ENCODE results near the gene ECI1. TPM values are rescaled to one million over a fixed set of nuclear protein-coding genes. Genes with fewer than 3 reads are reported as not detected.

Gene ECI1
- polyA plus RNA-seq, 3 donors = 29.9 to 74.5 (median 52.3) TPM

DNA sequence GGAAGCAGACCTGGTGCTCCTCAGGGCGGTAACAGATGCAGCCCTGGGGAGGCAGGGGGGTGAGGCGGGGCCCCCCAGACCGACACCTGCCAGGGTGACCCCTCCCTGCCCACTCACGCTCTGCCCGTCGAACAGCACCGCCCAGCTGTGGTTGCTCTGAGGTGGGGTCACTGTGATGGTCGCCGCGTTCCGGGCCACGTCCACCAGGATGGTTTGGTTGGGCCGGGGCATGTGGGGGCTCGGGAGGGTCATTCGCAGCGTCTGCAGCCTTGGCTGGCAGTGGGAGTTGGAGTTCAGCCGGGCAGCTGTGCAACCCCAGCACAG, 41.4 kb downstream of the ECI1 start:
- Histone ChIP-seq H3K4me2 (replicated peaks; ENCODE audit: extremely low read depth, low read length, poor library complexity, severe bottlenecking) (no peak overlapping the region), H3K4me3 (replicated peaks in 1 of 3; ENCODE audit: low read depth in 2 of 3, low read length in 3 of 3) (no peak overlapping the region), H3K9ac (ENCODE audit: insufficient read depth, low read length, poor library complexity, severe bottlenecking) (no peak overlapping the region), H3K9me3 (replicated peaks in 1 of 2; ENCODE audit: control insufficient read depth in 1 of 2, insufficient read depth in 1 of 2, low read length in 2 of 2) (no peaks in the 10 kb centered on the region), H4K20me1 (ENCODE audit: insufficient read depth, low read length) (peaks cover 47% of the 10 kb centered on the region), H3K79me2 (ENCODE audit: insufficient read depth, low read length) (peaks cover 47% of the 10 kb centered on the region), H3K36me3 (replicated peaks in 1 of 2; ENCODE audit: control insufficient read depth in 1 of 2, insufficient read depth in 2 of 2, low read length in 2 of 2) (peaks cover 29 to 38% of the 10 kb centered on the region in 2 donors), H3K27me3 (ENCODE audit: control insufficient read depth in 2 of 2, insufficient read depth in 2 of 2, low read length in 2 of 2) (no peaks in the 10 kb centered on the region), H3K27ac (ENCODE audit: low read depth in 1 of 2, low read length in 2 of 2) (no peak overlapping the region), H3K4me1 (ENCODE audit: control insufficient read depth in 1 of 2, insufficient read depth in 2 of 2, low read length in 2 of 2) (peaks cover 38 to 46% of the 10 kb centered on the region in 2 donors), H2AFZ (ENCODE audit: insufficient read depth, low read depth, low read length, poor library complexity, severe bottlenecking) (no peak overlapping the region)
- Mint-ChIP-seq H3K4me3 (no peak overlapping the region), H3K36me3 (peaks cover 23 to 43% of the 10 kb centered on the region in 2 donors), H3K9me3 (peaks cover 0 to 2% (median 0%) of the 10 kb centered on the region in 7 donors), H3K4me1 (peaks cover 40% of the 10 kb centered on the region), H3K27me3 (ENCODE audit: low read depth in 3 of 3) (peaks cover 0 to 4% (median 0%) of the 10 kb centered on the region in 3 donors), H3K27ac (no peak overlapping the region)
- TF ChIP-seq, protein P1, sequence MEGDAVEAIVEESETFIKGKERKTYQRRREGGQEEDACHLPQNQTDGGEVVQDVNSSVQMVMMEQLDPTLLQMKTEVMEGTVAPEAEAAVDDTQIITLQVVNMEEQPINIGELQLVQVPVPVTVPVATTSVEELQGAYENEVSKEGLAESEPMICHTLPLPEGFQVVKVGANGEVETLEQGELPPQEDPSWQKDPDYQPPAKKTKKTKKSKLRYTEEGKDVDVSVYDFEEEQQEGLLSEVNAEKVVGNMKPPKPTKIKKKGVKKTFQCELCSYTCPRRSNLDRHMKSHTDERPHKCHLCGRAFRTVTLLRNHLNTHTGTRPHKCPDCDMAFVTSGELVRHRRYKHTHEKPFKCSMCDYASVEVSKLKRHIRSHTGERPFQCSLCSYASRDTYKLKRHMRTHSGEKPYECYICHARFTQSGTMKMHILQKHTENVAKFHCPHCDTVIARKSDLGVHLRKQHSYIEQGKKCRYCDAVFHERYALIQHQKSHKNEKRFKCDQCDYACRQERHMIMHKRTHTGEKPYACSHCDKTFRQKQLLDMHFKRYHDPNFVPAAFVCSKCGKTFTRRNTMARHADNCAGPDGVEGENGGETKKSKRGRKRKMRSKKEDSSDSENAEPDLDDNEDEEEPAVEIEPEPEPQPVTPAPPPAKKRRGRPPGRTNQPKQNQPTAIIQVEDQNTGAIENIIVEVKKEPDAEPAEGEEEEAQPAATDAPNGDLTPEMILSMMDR (IDR thresholded peaks at IDR 0.05) = no peak
- DNase-seq = no peak
- WGBS (ENCODE audit: insufficient coverage) = 97% methylated on average over 17 of the region's 17 CpGs
- intact Hi-C loops (cut with micrococcal nuclease) = no loop called here

DNA sequence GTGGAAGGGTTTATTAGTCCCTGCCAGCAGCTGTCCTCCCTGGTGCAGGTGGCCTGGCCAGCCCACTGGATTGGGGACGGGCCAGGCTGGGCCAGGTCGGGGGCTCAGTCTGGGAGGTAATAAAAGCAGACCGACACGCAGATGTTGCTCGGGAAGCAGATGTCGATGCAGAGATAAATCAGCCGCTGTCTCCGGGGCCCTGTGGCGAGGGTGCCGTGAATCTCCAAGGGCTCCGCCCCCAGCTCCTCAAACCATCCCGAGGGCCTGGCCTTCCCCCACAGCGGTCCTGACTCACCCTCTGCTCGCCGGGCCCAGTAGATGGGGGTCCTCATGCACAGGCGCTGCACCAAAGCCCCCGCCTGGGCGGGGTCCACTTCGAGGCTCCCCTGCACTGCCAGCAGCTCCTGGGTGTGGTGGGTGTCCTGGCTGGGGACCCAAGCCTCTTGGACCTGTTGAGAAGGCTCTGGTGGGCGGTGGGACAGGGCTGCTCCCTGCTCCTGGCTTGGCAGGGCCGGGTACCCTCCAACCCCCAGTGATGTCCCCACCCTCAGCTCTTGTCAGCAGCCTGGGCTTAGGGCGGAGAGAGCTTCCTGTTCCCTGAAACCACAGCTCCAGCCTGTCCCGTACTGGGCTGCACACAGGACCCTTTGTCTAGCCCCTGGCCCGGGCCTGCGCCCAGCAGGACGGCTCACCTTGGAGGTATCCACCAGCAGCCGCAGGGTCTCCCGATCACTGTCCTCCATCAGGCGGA, 42.0 kb downstream of the ECI1 start:
- no peak overlapping the region for H3K4me3 Mint-ChIP-seq
- intact Hi-C loops (cut with micrococcal nuclease) = loop anchor here (5.0 kb wide), 2 partner anchors 52 to 58 kb away; partner anchors contain the start of genes RNPS1 (in 2 of the 2) and TRAF7 (in 1 of the 2)
- TF ChIP-seq, protein P1 (IDR thresholded peaks at IDR 0.05) = no peak
- Histone ChIP-seq H3K79me2 (ENCODE audit: insufficient read depth, low read length) (peaks cover 47% of the 10 kb centered on the region), H3K4me2 (replicated peaks; ENCODE audit: extremely low read depth, low read length, poor library complexity, severe bottlenecking) (no peak overlapping the region), H3K36me3 (replicated peaks in 1 of 2; ENCODE audit: control insufficient read depth in 1 of 2, insufficient read depth in 2 of 2, low read length in 2 of 2) (peaks cover 29 to 38% of the 10 kb centered on the region in 2 donors), H3K9ac (ENCODE audit: insufficient read depth, low read length, poor library complexity, severe bottlenecking) (no peak overlapping the region), H3K27me3 (ENCODE audit: control insufficient read depth in 2 of 2, insufficient read depth in 2 of 2, low read length in 2 of 2) (no peaks in the 10 kb centered on the region), H3K9me3 (replicated peaks in 1 of 2; ENCODE audit: control insufficient read depth in 1 of 2, insufficient read depth in 1 of 2, low read length in 2 of 2) (no peaks in the 10 kb centered on the region), H3K4me3 (replicated peaks in 1 of 3; ENCODE audit: low read depth in 2 of 3, low read length in 3 of 3) (no peak overlapping the region), H3K27ac (ENCODE audit: low read depth in 1 of 2, low read length in 2 of 2) (no peak overlapping the region), H4K20me1 (ENCODE audit: insufficient read depth, low read length) (peaks cover 47% of the 10 kb centered on the region), H3K4me1 (ENCODE audit: control insufficient read depth in 1 of 2, insufficient read depth in 2 of 2, low read length in 2 of 2) (peaks cover 43 to 51% of the 10 kb centered on the region in 2 donors), H2AFZ (ENCODE audit: insufficient read depth, low read depth, low read length, poor library complexity, severe bottlenecking) (no peak overlapping the region)
- H3K36me3 Mint-ChIP-seq = peaks cover 23 to 43% of the 10 kb centered on the region in 2 donors
- H3K27me3 Mint-ChIP-seq (ENCODE audit: low read depth in 3 of 3) = peaks cover 0 to 4% (median 2%) of the 10 kb centered on the region in 3 donors
- 84% methylated on average over 21 of the region's 29 CpGs for WGBS (ENCODE audit: insufficient coverage)
- no peak overlapping the region for H3K27ac Mint-ChIP-seq
- DNase-seq = no peak
- H3K4me1 Mint-ChIP-seq = peaks cover 44% of the 10 kb centered on the region
- H3K9me3 Mint-ChIP-seq = peaks cover 0 to 2% (median 0%) of the 10 kb centered on the region in 7 donors
